ENCODE data around the gene BMP6.

Gene BMP6

GRCh38 chr6:7785243-7786035 is 59.5 kb downstream of the BMP6 start:
- Histone ChIP-seq H3K27me3 (ENCODE audit: insufficient read depth, low read length) (no peaks in the 10 kb centered on the region), H2AFZ (ENCODE audit: insufficient read depth, low read length, poor library complexity) (no peak overlapping the region), H4K12ac (ENCODE audit: low read depth, low read length) (no peak overlapping the region), H3K79me1 (ENCODE audit: low read length) (no peaks in the 10 kb centered on the region), H3K4me3 (ENCODE audit: low read depth, low read length) (no peak overlapping the region), H3K4me2 (ENCODE audit: low read length) (no peak overlapping the region), H3K4ac (ENCODE audit: low read depth, low read length) (no peak overlapping the region), H3K4me1 (ENCODE audit: control insufficient read depth in 1 of 2, insufficient read depth in 2 of 2, low read length in 2 of 2) (no peaks in the 10 kb centered on the region), H3K36me3 (ENCODE audit: control insufficient read depth in 1 of 2, insufficient read depth in 2 of 2, low read length in 2 of 2) (no peaks in the 10 kb centered on the region), H2BK120ac (ENCODE audit: insufficient read depth, low read length, poor library complexity) (no peak overlapping the region), H2BK5ac (ENCODE audit: low read depth, low read length, poor library complexity) (no peak overlapping the region), H3K23ac (ENCODE audit: low read length) (no peak overlapping the region), H3K9ac (ENCODE audit: low read length) (no peak overlapping the region), H4K91ac (ENCODE audit: low read depth, low read length) (no peak overlapping the region), H3K27ac (ENCODE audit: low read depth, low read length) (no peak overlapping the region), H4K8ac (ENCODE audit: low read depth, low read length) (no peak overlapping the region), H3K9me3 (ENCODE audit: insufficient read depth, low read depth, low read length) (no peaks in the 10 kb centered on the region), H3K14ac (ENCODE audit: low read length) (no peak overlapping the region), H3K18ac (ENCODE audit: low read length) (no peak overlapping the region), H2AK5ac (ENCODE audit: low read length) (no peak overlapping the region), H2BK12ac (ENCODE audit: low read length) (no peak overlapping the region), H3K79me2 (ENCODE audit: control insufficient read depth, insufficient read depth, low read length, poor library complexity) (no peaks in the 10 kb centered on the region)
- no CpG with 5 or more reads among the region's 7 CpGs for WGBS (ENCODE audit: extremely low coverage, insufficient coverage, insufficient read length)
- DNase-seq, result no peak

DNA sequence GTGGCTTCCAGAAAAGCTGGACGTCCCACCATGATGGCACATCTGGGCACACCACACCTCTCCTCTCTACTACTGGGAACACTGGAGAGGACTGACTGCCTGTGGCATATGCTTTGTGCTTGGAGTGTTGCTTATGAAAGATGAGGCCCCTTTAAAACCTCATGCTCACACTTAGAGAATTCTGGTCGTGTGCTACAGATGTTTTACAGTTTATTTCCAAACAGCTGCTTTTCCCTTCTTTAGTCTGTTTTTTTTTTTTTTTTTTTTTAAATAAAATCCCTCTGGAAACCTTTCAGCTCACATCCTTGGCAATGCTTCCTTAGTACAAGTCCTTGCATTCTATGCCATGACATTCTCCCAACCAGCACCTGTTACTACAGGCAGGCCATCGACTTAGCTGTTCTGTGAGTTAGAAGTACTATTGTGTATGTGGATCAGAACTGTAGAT is 60.3 kb downstream of the BMP6 start:
- no peak overlapping the region for H3K18ac ChIP-seq (ENCODE audit: low read length)
- H3K14ac ChIP-seq (ENCODE audit: low read length), result no peak overlapping the region
- H3K27me3 ChIP-seq (ENCODE audit: insufficient read depth, low read length), result no peaks in the 10 kb centered on the region
- no CpG with 5 or more reads among the region's 3 CpGs for WGBS (ENCODE audit: extremely low coverage, insufficient coverage, insufficient read length)
- H2BK120ac ChIP-seq (ENCODE audit: insufficient read depth, low read length, poor library complexity), result no peak overlapping the region
- DNase-seq, result no peak
- H2AFZ ChIP-seq (ENCODE audit: insufficient read depth, low read length, poor library complexity), result no peak overlapping the region
- no peak overlapping the region for H3K4ac ChIP-seq (ENCODE audit: low read depth, low read length)
- no peak overlapping the region for H3K9ac ChIP-seq (ENCODE audit: low read length)
- H3K27ac ChIP-seq (ENCODE audit: low read depth, low read length), result no peak overlapping the region
- H2BK5ac ChIP-seq (ENCODE audit: low read depth, low read length, poor library complexity), result no peak overlapping the region
- H4K91ac ChIP-seq (ENCODE audit: low read depth, low read length), result no peak overlapping the region
- no peaks in the 10 kb centered on the region for H3K9me3 ChIP-seq (ENCODE audit: insufficient read depth, low read depth, low read length)
- no peak overlapping the region for H2BK12ac ChIP-seq (ENCODE audit: low read length)
- no peak overlapping the region for H3K4me2 ChIP-seq (ENCODE audit: low read length)
- no peak overlapping the region for H3K23ac ChIP-seq (ENCODE audit: low read length)
- H2AK5ac ChIP-seq (ENCODE audit: low read length), result no peak overlapping the region
- no peaks in the 10 kb centered on the region for H3K79me2 ChIP-seq (ENCODE audit: control insufficient read depth, insufficient read depth, low read length, poor library complexity)
- H3K4me1 ChIP-seq (ENCODE audit: control insufficient read depth in 1 of 2, insufficient read depth in 2 of 2, low read length in 2 of 2), result no peaks in the 10 kb centered on the region
- no peak overlapping the region for H3K4me3 ChIP-seq (ENCODE audit: low read depth, low read length)
- H3K36me3 ChIP-seq (ENCODE audit: control insufficient read depth in 1 of 2, insufficient read depth in 2 of 2, low read length in 2 of 2), result no peaks in the 10 kb centered on the region
- no peaks in the 10 kb centered on the region for H3K79me1 ChIP-seq (ENCODE audit: low read length)
- H4K12ac ChIP-seq (ENCODE audit: low read depth, low read length), result no peak overlapping the region
- H4K8ac ChIP-seq (ENCODE audit: low read depth, low read length), result no peak overlapping the region

DNA sequence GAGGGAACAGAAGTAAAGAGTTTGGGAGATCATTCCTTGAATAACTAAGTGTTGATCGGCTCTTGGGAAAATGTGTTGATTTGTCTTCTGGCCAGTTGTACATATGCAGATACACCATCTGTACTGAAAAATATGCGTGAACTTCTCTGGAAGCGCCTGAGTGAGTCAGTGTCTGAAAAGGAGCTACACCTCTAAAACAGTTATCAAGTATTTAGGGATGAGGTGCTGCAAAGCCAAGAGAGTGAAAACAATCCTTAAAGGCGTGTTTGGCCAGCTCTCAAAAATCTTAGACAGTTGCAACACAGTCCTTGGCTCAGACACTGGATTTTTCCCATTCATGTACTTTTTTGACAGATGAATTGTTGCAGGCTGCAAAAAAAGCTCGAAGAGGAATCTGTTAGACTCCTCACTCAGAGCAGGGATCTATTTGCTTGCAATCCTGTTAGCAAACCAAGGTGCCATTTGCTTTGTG is 61.3 kb downstream of the BMP6 start:
- no peak overlapping the region for H3K18ac ChIP-seq (ENCODE audit: low read length)
- H3K4me3 ChIP-seq (ENCODE audit: low read depth, low read length), result no peak overlapping the region
- no peak overlapping the region for H2BK5ac ChIP-seq (ENCODE audit: low read depth, low read length, poor library complexity)
- H3K79me2 ChIP-seq (ENCODE audit: control insufficient read depth, insufficient read depth, low read length, poor library complexity), result no peaks in the 10 kb centered on the region
- H3K27me3 ChIP-seq (ENCODE audit: insufficient read depth, low read length), result no peaks in the 10 kb centered on the region
- H4K8ac ChIP-seq (ENCODE audit: low read depth, low read length), result no peak overlapping the region
- H4K12ac ChIP-seq (ENCODE audit: low read depth, low read length), result no peak overlapping the region
- peak; percentile 33 to 49 for DNase-seq
- H3K27ac ChIP-seq (ENCODE audit: low read depth, low read length), result no peak overlapping the region
- H3K9ac ChIP-seq (ENCODE audit: low read length), result no peak overlapping the region
- no peak overlapping the region for H2AFZ ChIP-seq (ENCODE audit: insufficient read depth, low read length, poor library complexity)
- H3K79me1 ChIP-seq (ENCODE audit: low read length), result no peaks in the 10 kb centered on the region
- H4K91ac ChIP-seq (ENCODE audit: low read depth, low read length), result no peak overlapping the region
- H3K9me3 ChIP-seq (ENCODE audit: insufficient read depth, low read depth, low read length), result no peaks in the 10 kb centered on the region
- no peak overlapping the region for H3K4ac ChIP-seq (ENCODE audit: low read depth, low read length)
- no peak overlapping the region for H2BK12ac ChIP-seq (ENCODE audit: low read length)
- H3K23ac ChIP-seq (ENCODE audit: low read length), result no peak overlapping the region
- no peaks in the 10 kb centered on the region for H3K4me1 ChIP-seq (ENCODE audit: control insufficient read depth in 1 of 2, insufficient read depth in 2 of 2, low read length in 2 of 2)
- no peak overlapping the region for H2AK5ac ChIP-seq (ENCODE audit: low read length)
- no peak overlapping the region for H2BK120ac ChIP-seq (ENCODE audit: insufficient read depth, low read length, poor library complexity)
- no peaks in the 10 kb centered on the region for H3K36me3 ChIP-seq (ENCODE audit: control insufficient read depth in 1 of 2, insufficient read depth in 2 of 2, low read length in 2 of 2)
- H3K14ac ChIP-seq (ENCODE audit: low read length), result no peak overlapping the region
- no CpG with 5 or more reads among the region's 5 CpGs for WGBS (ENCODE audit: extremely low coverage, insufficient coverage, insufficient read length)
- no peak overlapping the region for H3K4me2 ChIP-seq (ENCODE audit: low read length)

- Histone ChIP-seq H3K27ac (ENCODE audit: low read depth, low read length) (no peak overlapping the region), H3K18ac (ENCODE audit: low read length) (no peak overlapping the region), H2BK5ac (ENCODE audit: low read depth, low read length, poor library complexity) (no peak overlapping the region), H2AK5ac (ENCODE audit: low read length) (no peak overlapping the region), H3K23ac (ENCODE audit: low read length) (no peak overlapping the region), H3K27me3 (ENCODE audit: insufficient read depth, low read length) (no peaks in the 10 kb centered on the region), H4K8ac (ENCODE audit: low read depth, low read length) (no peak overlapping the region), H2BK12ac (ENCODE audit: low read length) (no peak overlapping the region), H3K14ac (ENCODE audit: low read length) (no peak overlapping the region), H3K79me1 (ENCODE audit: low read length) (no peaks in the 10 kb centered on the region), H3K4me2 (ENCODE audit: low read length) (no peak overlapping the region), H3K36me3 (ENCODE audit: control insufficient read depth in 1 of 2, insufficient read depth in 2 of 2, low read length in 2 of 2) (no peaks in the 10 kb centered on the region), H2BK120ac (ENCODE audit: insufficient read depth, low read length, poor library complexity) (no peak overlapping the region), H3K4ac (ENCODE audit: low read depth, low read length) (no peak overlapping the region), H4K12ac (ENCODE audit: low read depth, low read length) (no peak overlapping the region), H3K4me1 (ENCODE audit: control insufficient read depth in 1 of 2, insufficient read depth in 2 of 2, low read length in 2 of 2) (no peaks in the 10 kb centered on the region), H3K9me3 (ENCODE audit: insufficient read depth, low read depth, low read length) (no peaks in the 10 kb centered on the region), H3K79me2 (ENCODE audit: control insufficient read depth, insufficient read depth, low read length, poor library complexity) (no peaks in the 10 kb centered on the region), H3K9ac (ENCODE audit: low read length) (no peak overlapping the region), H4K91ac (ENCODE audit: low read depth, low read length) (no peak overlapping the region), H3K4me3 (ENCODE audit: low read depth, low read length) (no peak overlapping the region), H2AFZ (ENCODE audit: insufficient read depth, low read length, poor library complexity) (no peak overlapping the region)
- no peak for DNase-seq
- no CpG with 5 or more reads among the region's 2 CpGs for WGBS (ENCODE audit: extremely low coverage, insufficient coverage, insufficient read length)
These were observed 61.8 kb downstream of the BMP6 start for GRCh38 chr6:7787731-7788130.

All from trophoblast cell (in vitro differentiated cells and primary cell).